ENCODE measurements around the gene MAN2A2.

MAN2A2 gene

DNA sequence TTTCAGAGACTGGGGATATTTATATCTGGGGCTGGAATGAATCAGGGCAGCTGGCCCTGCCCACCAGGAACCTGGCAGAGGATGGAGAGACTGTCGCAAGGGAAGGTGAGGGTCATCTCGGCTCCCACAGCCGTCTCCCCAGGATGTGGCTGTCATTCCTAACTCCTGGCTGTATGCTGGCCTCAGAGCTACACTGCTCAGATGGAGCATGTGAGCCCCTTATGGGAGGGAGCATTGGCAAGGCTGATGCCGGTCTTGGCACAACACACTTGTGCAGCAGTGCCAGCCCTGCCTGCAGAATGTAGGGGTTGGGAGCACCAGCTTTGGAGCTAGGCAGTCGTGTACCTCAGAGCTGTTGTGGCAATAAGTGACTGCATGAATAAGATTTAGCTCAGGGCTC lies 56.8 kb downstream of the MAN2A2 start:
- H3K27ac ChIP-seq, result no peak overlapping the region
- TF ChIP-seq ZFX (IDR thresholded peaks at IDR 0.05), result no peak
- TF ChIP-seq, protein P1, sequence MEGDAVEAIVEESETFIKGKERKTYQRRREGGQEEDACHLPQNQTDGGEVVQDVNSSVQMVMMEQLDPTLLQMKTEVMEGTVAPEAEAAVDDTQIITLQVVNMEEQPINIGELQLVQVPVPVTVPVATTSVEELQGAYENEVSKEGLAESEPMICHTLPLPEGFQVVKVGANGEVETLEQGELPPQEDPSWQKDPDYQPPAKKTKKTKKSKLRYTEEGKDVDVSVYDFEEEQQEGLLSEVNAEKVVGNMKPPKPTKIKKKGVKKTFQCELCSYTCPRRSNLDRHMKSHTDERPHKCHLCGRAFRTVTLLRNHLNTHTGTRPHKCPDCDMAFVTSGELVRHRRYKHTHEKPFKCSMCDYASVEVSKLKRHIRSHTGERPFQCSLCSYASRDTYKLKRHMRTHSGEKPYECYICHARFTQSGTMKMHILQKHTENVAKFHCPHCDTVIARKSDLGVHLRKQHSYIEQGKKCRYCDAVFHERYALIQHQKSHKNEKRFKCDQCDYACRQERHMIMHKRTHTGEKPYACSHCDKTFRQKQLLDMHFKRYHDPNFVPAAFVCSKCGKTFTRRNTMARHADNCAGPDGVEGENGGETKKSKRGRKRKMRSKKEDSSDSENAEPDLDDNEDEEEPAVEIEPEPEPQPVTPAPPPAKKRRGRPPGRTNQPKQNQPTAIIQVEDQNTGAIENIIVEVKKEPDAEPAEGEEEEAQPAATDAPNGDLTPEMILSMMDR (conservative IDR thresholded peaks at IDR 0.05), result no peak

DNA sequence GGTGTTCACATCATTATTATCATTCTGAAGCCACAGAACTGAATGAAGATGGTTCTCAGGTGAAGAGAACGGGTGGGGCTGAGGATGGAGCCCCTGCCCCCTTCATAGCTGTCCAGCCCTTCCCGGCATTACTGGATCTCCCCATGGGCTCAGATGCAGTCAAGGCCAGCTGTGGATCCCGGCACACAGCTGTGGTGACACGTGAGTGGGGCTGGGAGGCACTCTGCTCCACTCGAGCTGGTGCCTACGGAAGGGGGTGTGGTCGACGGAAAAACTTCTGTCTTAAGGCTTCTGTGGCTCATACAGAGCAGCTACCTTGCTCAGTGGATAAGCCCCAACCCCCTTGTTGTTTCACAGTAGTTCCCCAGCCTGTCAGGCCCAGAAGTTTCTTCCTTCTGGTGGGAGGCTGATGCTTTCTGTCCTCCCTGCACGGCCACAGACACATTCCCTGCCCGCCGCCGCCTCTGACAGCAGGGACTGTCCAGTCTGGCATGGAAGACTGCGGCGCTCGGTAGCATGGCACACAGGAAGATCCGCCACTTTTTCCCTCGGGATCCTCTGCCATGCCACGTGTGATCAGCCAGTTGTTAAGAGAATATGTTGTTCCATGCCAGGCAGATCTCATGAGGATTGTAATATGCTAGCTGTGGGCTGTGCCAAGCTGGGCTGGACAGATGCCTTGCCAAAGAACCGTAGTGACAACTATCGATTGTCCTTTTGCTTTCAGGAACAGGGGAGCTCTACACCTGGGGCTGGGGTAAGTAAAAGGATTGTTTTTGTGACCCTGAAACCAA lies 57.4 kb downstream of the MAN2A2 start:
- TF ChIP-seq, protein P1 (conservative IDR thresholded peaks at IDR 0.05), result no peak
- TF ChIP-seq ZFX (IDR thresholded peaks at IDR 0.05), result no peak
- no peak overlapping the region for H3K27ac ChIP-seq

DNA sequence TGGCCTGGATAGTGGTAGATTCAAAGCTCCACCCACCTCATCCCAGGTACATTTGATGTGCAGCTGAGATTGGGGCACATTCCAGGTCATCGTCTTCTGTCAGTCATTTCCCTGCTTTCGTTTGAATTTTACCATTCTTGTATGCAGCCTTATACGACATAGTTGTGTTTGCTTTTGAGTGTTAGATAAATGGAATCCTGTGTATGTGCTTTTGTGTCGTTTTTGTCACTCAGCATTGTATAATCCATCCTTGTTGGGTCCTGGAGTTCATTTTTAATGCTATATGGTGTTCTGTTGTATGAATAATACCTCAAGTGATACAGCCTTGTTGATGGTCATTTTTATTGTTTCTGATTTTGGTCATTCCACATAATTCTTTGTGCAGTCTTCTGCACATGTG lies 58.9 kb downstream of the MAN2A2 start:
- TF ChIP-seq ZFX (IDR thresholded peaks at IDR 0.05), result no peak
- TF ChIP-seq, protein P1 (conservative IDR thresholded peaks at IDR 0.05), result no peak
- H3K27ac ChIP-seq, result no peak overlapping the region

DNA sequence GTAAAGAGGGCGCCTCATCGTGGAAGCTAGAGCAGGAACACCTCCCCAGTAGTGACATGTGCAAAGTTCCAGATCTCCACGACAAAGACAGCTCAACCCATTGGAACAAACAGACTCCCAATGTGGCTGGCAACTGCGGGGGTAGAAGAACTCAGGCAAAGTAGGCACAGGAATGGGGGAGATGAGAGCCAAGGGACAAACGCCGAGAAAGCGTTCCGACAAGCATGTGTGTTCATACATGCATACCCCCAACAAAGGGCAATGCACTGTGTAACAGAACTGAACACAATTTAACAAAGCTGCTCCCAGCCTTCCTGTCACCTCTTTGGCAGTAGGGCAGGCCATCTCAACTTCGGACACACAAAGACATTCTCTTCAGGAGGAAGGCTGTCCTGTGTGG lies 63.2 kb downstream of the MAN2A2 start:
- no peak overlapping the region for H3K27ac ChIP-seq
- TF ChIP-seq, protein P1 (conservative IDR thresholded peaks at IDR 0.05), result no peak
- TF ChIP-seq ZFX (IDR thresholded peaks at IDR 0.05), result no peak

DNA sequence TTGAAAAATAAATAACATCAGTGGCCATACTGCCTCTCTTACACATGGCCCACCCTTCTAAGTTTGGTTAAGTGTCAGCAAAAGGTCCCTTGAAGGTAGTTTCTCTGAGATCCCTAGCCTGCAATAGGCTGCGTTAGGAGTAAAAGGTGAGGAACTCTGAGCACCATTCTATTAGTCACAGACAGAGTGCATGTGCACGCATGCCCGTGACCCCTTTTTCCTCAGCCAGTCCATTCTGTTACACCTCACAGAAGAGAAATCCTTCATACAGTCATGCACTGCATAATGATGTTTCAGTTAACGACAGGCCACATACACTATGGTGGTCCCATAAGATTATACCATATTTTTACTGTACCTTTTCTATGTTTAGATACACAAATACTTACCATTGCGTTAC lies 64.1 kb downstream of the MAN2A2 start:
- no peak for TF ChIP-seq ZFX (IDR thresholded peaks at IDR 0.05)
- TF ChIP-seq, protein P1 (conservative IDR thresholded peaks at IDR 0.05), result no peak
- H3K27ac ChIP-seq, result no peak overlapping the region

DNA sequence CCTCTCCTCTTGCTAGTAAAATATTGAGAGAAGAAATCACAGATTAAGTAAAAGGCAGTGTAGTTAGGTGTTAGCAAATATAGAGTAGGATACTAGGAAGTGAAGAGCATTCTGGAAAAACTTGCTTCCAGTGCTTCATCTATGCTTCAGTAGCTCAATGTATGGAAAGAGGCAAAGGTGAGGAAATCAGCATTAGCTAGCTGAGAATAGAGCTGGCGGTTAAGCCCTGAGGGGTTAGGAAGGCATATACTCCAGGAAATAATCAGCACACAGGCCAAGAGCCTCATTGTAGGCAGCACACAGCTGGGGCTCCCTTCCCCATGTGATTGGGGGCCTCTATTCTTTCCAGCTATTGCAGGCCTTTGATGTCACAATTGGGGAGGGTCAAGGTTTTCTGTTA lies 65.3 kb downstream of the MAN2A2 start:
- no peak overlapping the region for H3K27ac ChIP-seq
- TF ChIP-seq, protein P1 (conservative IDR thresholded peaks at IDR 0.05), result no peak
- no peak for TF ChIP-seq ZFX (IDR thresholded peaks at IDR 0.05)

DNA sequence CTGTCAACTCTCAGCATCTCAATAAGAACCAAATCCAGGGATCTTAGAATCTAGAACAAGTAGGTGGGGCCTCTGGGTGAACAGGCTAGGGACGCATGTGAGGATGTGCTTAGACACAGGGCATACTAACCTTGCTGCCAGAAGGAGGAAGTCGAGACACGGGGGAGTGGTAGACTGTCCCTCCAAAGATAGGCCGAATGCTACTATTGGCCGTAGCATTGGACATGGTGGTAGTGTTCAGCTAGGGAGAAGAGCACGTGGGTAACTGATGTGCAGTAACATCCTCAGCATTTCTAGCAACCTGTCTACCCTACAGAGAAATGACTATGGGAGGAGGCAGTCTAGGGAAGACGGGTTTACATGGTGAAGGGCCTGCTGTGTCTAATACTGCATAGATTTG lies 67.2 kb downstream of the MAN2A2 start:
- H3K27ac ChIP-seq, result no peak overlapping the region
- no peak for TF ChIP-seq ZFX (IDR thresholded peaks at IDR 0.05)
- TF ChIP-seq, protein P1 (conservative IDR thresholded peaks at IDR 0.05), result no peak

Measured in C4-2B (cell line).